ELR (cell line): ENCODE results near the gene NRL.

ENCODE experiments used
- DNase-seq: peaks from one replicate; pipeline ENCODE4 v3.0.0-alpha.2; 2015; ENCODE audit warnings: low read depth

Gene NRL

GRCh38 chr14:24065408-24065807 lies 49.3 kb downstream of the NRL start:
- no peak for DNase-seq

DNA sequence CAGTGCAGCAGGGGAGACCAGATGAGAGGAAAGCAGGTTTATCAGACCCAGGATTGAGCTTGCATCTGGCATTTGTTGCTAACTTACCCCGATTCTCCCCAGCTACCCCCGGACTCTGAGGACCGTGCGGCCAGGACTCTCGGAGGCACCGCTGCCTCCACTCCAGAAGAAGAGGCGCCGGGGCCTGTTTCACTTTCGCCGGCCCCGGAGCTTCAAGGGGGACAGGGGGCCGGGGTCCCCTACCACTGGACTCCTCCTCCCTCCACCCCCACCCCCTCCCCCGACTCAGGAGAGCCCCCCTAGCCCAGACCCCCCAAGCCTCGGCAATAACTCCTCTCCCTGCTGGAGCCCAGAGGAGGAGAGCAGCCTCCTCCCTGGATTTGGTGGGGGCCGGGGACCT lies 49.9 kb downstream of the NRL start:
- no peak for DNase-seq

DNA sequence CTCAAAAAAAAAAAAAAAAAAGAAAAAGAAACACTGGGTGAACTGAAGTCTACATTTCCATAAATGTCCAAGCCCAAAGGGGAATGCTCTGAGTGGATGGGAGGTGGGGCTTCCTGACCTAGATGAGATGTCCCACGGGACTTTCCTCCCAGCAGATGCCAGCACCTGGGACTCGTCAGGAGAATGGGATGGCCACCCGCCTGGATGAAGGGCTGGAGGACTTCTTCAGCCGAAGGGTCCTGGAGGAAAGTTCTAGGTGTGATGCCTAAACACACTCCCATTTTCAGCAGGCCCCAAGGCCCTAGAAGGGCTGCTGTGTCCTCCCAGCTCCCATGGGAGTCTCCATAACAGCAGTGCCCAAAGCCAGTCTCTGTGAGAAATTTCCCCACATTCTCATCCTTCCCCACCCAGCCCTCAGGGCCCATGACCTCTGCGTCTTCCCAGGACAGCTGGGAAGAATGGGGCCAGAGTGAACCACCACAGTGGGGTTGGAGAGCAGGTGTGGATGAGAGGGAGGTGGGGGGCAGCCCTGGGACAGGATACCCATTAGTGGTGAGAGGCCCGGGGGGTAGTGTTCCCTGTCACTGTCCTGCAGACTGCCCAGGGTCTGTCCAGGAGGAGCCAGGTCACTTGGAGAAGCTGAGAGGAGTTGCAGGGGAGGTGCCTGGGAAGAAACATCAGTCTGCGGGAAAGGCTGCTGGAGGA lies 50.5 kb downstream of the NRL start:
- no peak for DNase-seq

DNA sequence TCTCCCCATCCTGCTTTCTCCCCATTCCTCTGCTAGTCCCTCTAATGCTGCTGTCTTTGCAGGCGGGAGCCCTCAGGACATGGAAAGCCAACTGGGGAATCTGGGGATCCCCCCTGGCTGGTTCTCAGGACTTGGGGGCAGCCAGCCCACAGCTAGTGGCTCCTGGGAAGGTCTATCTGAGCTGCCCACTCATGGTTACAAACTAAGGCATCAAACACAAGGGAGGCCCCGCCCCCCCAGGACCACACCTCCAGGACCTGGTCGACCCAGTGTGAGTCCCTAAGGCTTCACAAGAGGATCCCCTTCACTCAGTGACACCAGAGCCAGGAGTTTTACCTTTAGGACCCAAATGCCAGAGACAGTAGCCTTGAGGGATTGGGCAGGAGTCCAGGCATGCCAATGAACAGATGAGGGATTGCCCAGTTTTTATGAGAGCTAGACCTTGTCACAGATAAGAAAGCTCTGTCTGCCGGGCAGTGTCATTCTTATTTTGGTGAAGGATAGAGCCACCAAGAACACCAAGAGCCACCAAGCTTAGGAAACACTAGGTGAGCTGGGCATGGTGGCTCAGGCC lies 51.4 kb downstream of the NRL start:
- no peak for DNase-seq

GRCh38 chr14:24062216-24062980 lies 52.4 kb downstream of the NRL start:
- no peak for DNase-seq

DNA sequence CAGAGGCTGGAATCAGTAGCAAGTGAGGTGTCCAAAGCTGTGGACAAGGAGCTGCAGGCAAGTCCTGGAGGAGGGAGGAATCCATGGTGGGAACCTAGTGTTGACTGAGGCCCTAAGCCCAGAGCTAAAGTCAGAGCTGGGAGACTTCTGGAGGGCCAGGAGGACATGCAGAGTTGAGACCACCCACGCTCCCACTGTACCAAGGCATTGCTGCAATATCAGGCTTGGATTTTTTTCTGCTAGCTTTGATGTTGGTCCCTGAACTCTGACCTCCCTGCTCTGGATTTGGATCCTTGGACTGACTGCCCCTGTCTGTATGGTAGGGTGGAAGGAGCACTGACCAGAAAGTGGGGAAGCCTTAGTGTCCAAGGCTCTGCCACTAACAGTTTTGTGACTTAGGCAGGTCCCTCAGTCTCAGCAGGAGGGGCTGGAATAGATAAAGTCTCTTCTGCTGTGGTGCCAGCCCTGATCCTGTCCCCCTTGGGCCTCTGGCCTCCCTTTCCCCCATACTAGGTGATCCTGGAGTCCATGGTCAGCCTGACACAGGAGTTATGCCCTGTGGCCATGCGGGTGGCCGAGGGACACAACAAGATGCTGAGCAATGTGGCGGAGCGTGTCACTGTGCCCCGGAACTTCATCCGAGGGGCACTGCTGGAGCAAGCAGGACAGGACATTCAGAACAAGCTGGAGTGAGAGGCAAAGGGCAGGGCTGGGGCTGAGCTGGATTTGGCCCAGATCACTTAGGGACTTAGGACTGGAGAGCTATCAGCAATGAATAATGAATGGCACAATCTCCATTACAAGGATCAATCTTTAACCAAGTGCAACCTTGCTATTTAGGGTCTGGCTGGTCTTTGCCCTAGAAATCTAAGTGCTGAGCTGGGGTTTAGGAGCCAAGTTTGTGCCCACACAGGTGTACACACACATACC lies 53.5 kb downstream of the NRL start:
- DNase-seq: no peak

DNA sequence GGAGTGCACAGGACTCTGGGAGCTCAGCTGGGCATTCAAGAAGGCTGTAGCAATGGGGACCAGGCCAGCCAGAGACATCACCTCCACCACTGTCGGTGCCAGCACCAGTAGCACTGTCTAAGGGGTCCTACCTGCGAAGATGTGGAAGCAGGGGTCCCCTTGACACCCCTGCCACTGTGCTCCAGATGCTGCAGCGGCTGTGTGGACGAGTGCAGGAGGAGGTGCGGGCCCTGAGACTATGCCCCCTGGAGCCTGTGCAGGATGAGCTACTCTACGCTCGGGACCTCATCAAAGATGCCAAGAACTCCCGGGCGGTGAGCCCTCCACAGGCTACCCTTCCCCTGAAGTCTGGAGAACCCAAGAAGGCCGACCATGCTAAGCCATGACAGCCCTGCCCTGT lies 54.3 kb downstream of the NRL start:
- DNase-seq: no peak

- no peak for DNase-seq
These were observed 54.8 kb downstream of the NRL start for GRCh38 chr14:24059841-24060388.

DNA sequence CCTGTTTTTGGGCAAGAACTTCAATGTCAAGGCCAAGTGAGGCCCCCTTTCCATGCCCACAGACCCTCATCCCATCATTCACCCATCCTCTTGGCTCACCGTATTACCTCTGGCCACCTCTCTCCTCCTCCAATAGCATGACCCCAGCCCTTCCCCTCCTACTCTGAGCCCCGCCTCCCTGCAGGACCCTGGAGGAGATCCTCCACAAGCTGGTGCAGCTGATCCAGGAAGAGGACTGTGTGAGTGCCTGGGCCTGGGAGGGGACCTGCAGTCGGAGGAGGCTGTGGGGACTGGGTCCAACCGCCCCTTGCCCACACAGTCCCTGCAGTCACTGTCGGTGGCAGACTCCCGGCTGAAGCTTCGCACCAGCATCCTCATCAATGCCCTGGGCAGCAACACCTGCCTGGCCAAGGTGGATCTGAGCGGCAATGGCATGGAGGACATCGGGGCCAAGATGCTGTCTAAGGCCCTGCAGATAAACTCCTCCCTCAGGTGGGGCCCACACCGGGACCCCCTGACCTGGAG lies 55.7 kb downstream of the NRL start:
- DNase-seq: no peak

GRCh38 chr14:24058260-24058950 lies 56.3 kb downstream of the NRL start:
- DNase-seq: peak; percentile 78

DNA sequence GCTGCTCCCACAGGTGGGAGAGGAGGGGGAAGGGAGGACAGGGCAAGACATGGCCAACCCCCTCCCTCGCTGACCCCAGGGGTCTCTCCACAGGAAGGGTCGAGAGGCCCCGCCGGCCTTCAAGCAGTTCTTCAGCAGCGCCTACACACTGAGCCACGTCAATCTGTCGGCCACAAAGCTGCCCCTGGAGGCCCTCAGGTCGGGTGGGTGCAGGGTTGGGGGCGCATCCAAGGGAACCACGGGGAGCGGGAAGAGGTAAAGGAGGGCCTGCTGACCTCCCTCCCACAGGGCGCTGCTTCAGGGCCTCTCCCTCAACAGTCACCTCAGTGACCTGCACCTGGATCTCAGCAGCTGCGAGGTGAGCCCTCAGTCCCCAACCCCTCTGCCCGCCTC lies 56.9 kb downstream of the NRL start:
- no peak for DNase-seq

DNA sequence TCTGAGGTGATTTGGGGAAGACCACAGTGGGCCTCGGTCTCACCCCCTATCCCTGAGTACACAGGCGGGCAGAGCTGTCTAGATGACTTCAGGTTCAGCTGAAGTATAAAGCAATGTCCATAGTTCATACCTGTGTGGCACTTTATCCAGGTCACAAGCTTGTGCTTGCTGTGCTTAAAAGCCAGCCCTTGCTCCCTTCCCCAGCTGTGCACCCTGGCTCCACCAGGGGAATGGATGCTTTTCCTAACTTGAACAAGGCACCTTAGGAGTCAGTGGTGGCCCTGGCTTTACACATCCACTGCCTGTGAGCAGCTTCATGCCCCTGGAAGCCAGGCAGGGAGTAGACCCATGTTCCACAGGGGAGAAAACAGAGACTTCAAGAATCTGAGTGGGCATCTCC lies 57.5 kb downstream of the NRL start:
- DNase-seq: no peak

GRCh38 chr14:24056800-24057184 lies 58.0 kb downstream of the NRL start:
- DNase-seq: no peak

- no peak for DNase-seq
These were observed 58.6 kb downstream of the NRL start for GRCh38 chr14:24055971-24056799.

- no peak for DNase-seq
These were observed 60.1 kb downstream of the NRL start for GRCh38 chr14:24054646-24055045.

DNA sequence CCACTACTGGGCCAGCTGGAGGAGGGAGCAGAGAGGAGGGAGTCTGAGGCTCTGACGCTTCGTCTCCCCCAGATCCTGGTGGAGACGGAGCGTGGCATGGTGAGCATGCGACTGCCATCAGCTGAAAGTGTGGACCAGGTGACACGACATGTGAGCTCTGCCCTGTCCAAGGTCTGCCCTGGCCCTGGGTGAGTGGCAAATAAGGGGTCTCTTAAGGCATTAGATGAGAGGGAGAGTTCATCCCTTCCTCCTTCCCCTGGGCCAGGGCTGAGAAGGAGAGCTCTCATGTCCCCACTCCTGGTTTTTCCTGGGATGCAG lies 60.5 kb downstream of the NRL start:
- no peak for DNase-seq

GRCh38 chr14:24053548-24054323 lies 61.0 kb downstream of the NRL start:
- DNase-seq: no peak

DNA sequence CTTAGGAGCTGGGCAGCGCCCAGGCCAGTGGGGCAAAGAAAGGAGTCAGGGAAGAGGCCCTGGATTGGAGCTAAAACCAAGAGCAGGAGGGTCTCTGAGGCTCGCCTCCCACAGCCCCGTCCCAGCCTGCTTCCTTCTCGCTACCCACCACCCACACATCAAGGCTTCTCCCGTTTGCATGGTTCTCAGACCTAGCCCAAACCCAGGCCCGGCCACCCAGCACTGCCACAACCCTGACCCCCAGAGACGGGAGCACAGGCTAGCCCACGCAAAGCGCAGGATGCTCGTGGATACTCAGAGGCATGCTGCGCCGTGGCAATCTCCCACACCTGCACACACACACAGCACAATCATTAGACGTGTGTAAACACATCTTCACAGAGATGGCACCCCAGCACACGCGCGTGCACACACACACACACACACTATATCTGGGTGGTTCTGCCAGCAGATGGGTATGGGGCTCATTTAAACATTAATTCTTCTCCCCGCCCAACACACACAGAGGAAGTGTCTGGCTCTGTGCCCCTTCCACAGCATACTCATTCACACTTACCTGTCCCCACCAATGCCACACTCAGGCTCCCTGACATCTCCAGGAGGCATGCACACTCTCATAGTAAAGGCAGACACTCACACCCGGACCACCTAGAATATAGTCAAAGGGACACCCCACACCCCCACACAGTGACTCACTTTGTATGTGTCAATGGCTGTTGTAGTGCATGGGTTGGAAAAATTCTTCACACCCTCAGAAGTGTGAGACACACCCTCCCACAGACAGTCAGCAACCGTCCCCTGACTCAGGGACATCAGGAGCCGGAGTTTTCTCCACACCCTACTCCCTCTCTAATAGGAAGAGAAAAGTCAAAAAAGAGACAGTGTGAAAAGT lies 61.8 kb downstream of the NRL start:
- DNase-seq: no peak
